Testis (tissue), 2 donors: ENCODE measurements around the gene MAN1C1.

ENCODE experiments used
- CTCF ChIP-seq, 3 experiments: fragments of 450-650 bp in 2 of 3; fragments of 200-600 bp in 1 of 3; sonication (generic) in 1 of 3; IDR thresholded peaks; one replicate each; pipeline ENCODE4 v1.5.1; 2016 to 2019; ENCODE audit warnings: antibody characterized with exemption in 3 of 3, mild to moderate bottlenecking in 2 of 3, moderate library complexity in 1 of 3
- POLR2A ChIP-seq: fragments of 450-650 bp; IDR thresholded peaks from one replicate; pipeline ENCODE4 v1.6.1; 2017; ENCODE audit warnings: antibody characterized with exemption, mild to moderate bottlenecking, moderate library complexity

DNA sequence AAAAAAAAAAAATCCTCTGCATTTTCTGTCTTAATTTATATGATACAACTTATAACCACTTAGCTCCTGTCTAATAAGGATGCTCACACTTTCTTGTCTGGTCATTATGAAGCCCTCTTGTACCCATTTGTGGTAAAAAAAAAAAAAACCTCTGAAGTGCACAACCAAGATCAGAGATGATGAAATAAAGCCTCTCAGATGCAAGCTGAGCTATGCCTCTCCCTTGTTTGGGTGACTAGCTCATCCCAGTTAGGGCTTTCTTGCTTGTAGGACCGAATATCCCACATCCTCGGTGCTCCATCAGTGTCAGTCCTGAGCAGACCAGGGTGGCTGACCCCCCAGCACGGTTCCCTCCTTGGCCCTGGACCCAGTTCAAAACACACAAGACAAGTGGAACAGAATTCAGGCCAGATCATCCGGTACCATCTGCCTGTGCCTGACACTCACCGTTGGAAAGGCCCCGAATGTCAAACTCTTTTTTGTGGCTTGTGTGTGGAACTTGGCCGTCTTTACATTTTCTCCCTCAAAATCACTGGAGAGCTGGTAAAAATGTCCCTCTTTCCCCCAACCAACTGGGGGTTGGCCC lies 177.1 kb downstream of the MAN1C1 start:
- TF ChIP-seq POLR2A (no peak), CTCF (IDR thresholded peaks at IDR 0.05) (no peak)
